GM18502 (cell line): ENCODE results near the gene ABLIM1.

Source experiments
- ATAC-seq: cut with Tn5 transposase; IDR thresholded peaks from one replicate; pipeline ENCODE4 v1.9.1; 2021; ENCODE audit warnings: mild to moderate bottlenecking; ENCODE audit not compliant: unreplicated experiment, poor library complexity

Gene ABLIM1

DNA sequence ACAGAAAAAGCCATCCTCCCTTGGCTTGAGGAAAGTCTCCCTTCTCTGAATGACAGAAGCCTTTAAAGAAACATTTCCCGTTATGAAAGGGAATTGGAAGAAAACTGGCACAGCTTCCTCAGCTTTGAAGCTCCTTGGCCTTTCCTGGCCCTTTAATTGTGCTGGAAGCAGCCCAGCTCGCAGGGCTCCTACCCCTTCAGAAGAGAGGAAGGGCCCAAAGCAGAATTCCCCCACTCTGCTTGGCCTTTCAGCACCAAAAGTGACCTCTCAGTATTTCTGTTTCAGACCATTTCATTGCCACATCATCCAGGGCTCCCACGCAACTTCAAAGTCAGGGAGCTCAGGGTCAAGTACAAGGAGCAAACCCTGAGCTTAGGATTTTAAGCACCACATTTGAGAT, 258.0 kb downstream of the ABLIM1 start:
- ATAC-seq: no peak

DNA sequence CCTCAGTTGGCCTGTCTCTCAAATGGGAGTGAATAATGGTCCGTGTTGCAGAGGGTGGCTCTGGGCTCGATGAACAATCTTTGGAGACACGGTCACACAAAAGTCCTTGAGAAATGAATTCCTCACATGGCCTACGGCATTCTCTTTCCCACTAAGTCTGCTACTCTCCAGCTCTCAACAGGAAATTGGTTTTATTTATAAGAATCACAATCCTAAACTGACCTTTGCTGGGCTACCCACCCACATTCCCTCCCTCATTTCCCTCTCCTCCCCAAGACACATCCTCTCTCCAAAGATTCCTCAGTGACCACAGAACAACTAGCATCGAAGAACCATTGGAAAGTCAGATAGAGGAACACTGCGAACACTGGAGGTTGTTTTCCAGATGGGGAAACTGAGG, 258.5 kb downstream of the ABLIM1 start:
- no peak for ATAC-seq

DNA sequence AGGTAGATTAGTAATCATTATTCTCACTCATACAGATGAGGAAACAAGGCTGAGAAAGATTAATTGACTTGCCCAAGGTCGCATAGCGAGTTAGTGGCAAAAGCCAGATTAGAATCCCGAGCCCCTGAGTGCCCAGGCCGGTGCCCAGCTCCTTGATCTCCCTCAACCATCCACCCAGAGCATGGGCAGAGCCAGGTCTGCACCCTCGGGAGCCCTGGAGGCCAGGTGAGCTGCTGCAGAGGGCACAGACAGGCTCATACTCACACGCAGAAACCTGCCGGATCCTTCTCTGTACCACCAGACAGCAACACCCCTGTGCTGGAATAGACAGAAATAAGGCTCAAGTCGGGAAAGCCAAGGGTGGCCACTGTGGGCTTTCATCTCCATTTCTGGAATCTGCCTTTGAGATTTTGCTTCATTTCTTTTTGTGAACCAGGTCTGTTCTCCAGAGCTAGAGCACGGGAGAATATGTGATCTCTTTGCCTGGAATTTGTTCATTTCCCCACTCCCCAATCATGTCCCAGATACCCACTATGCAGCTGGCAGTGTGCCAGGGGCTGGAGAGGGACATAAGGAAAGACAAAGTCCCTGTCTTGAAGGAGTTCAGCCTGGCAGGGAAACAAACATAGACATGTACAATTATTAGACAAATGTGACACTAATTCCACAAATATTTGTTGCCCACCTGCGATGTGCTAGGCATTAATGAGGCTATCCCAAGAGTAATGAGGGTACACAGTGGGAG, 259.3 kb downstream of the ABLIM1 start:
- no peak for ATAC-seq

DNA sequence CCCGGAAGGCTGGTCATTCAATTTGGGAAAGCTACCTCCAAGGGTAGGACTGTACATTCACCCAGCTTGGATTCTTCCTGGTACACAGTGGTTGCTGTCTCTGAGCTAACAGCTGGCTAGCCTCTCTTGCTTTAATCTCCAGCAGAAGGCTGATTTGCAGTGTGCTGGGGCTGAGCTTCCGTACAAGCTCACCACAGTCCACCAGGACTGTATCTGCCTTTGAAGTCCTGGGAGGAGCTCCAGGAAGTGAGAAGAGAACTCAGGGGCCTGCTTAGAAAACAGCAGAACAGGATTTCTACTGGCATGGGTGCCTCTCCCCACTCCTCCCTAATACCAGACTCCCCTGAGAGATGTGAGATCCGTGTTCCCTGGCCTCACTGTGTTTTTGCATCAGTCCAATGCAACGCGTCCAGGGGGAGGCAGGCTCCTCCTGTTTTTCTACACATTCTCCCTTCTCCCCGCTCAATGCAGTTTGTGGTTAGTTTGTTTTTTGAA, 260.4 kb downstream of the ABLIM1 start:
- ATAC-seq: no peak

DNA sequence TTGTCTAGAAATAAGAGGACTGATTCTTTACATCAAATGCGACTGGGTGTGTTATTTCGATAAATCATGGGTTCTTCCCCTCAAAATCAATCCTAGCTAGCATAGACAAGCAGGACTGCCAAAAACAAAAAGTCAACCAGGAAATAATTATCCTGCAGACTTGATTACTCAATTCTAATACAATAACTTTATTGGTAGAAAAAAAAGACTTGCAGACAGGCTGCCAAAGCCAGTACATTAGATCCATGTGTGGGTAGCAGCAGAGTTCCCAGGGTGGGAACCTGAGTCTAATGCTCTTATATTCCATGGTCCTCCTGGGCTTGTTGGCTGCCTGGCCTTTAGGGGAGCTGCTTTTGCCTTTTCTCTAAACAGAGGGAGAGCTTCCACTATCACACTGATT, 261.6 kb downstream of the ABLIM1 start:
- no peak for ATAC-seq

DNA sequence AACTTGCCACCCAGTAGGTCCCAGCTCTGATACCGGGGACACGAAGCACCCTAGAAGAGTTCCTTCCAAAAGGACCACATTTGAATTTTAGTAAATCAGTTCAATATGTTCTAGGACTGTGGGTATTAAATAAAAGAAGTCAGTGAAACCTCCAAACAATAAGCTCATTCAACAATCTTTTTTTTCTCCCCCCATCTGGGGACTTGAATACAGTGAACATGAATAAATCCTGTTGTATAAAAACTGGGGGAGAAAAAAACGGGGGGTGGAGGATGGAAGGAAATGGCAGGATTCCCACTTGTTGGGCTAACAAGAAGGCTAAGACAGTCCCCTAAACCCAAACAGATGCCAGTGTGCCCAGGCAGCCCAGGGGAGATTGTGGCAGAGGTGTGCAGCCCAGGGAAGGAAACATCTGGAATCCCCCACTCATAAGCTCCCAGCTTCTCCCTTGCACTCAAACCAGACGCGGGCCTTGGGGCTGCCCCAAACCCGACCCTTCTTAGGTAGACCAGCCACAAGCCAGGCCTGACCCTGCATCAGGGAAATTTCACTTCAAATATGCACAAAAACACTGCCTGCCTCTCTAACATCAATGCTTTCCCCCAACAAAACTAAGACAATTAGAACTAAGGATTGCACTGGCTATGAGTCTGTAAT, 262.6 kb downstream of the ABLIM1 start:
- ATAC-seq: no peak

DNA sequence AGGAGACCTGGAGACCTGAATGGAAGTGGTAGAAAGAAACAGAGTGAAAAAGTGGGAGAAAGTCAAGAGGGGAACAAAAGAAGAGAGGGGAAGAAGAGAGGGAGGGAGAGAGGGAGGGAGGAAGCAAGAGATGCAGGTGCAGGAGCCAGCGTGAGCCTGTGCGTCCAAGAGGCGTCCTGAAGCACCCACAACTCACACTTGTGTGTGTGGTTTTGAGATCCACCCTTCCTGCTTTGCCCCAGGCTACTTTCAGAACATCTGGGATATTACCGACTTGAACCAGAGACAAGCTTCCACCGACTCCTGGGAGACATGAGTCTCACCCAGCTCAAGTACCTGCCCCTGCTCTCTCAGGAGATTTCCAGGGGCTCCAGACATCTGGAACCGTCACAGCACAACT, 263.5 kb downstream of the ABLIM1 start:
- ATAC-seq: no peak

DNA sequence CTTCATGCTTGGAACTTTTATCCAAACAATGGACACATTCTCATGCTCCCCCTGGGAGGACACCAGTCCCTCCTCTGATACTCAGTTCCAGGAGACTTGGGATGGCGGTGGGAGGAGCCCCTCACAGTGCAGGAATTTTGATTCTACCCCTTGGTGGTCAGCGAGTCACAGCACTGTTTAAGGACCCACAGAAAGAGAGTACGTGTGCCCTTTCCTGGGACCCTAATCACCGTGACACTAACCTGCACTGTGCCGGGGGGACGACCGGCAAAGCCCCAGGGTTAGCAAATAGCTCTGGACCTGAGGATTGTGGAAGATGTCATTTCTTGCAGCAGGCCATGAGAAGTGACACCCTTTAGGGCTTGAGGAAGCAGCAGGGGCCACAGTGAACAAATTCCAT, 264.2 kb downstream of the ABLIM1 start:
- ATAC-seq: no peak

DNA sequence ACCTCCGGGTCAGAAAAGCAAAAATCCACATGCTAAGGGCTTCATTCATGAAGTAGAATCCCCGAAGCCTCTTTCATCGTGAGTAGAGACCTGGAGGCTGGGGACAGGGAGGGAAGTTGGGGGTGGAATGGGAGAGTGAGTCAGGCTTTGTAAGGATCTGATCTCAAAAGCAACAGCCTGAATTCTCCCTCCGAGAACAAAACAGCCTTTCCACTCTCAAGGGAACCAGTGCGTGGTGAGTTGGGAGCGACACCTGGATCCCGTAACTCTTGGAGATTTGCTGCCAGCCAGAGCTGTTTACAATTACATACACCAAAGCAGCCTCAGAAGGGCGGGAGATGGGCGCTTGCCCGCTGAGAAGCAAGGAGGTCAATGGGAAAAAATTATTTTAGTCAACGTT, 264.6 kb downstream of the ABLIM1 start:
- ATAC-seq: no peak

DNA sequence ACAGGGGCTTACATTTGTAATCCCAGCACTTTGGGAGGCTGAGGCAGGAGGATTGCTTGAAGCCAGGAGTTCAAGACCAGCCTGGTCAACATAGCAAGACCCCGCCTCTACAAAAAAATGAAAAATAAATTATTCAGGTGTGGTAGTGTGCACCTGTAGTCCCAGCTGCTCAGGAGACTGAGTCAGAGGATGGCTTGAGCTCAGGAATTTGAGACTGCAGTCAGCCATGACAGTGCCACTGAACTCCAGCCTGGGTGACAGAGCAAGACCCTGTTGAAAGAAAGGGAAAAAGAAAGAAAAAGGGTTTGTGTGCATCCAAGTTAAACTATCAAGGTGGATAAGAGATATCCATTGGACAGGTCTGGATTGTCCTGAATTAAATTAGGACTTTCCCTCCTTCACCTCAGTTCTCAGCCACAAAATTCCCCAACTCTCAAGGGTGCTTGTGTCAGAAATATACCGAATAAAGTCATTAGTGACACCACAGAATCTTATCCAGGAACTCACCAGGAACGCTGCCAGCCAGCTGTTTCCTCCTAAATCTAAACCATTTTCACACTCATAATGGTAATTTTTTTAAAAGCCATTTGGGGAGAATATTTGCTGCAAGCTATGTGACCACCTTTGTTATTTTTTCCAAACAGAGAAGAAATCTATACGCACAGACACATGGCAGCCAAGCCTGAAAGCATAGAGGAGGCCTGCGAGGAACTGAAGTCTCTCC, 265.8 kb downstream of the ABLIM1 start:
- ATAC-seq: no peak

DNA sequence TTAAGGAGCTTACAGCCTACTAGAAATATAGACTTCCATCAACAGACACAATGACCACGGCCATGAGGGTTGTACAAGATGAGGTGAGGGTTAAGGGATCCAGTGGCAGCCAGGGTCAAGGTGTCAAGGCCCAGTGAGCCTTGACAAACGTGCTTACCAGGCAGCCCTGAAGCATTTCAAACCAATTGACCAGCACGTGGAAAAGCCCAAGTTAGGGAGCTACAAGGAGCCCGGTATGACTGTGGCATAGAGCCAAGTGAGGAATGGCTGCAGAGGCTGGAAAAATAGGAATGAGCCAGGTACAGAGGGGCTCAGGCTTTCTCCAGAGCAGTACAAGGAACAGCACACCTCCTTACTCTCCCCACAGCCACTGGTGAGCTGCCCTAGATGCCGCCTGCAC, 266.5 kb downstream of the ABLIM1 start:
- ATAC-seq: no peak

DNA sequence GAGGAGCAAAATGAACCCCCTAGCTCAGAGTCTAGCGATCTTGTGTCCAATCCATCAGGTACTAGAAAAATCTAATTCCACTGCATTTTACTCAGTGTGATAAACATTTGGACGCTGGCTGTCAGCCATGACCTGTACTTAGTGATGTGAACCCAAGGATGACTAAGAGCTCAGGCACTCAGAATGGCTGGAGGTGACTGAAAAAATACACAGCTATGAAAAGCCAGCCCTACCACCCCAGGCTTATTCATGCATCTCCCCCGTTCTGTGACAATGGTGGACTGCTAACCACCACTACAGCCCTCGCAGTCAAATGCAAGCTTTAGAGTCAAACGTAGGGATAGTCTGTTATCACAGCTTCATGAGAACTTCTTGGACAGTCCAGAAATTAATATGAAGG, 268.6 kb downstream of the ABLIM1 start:
- no peak for ATAC-seq

DNA sequence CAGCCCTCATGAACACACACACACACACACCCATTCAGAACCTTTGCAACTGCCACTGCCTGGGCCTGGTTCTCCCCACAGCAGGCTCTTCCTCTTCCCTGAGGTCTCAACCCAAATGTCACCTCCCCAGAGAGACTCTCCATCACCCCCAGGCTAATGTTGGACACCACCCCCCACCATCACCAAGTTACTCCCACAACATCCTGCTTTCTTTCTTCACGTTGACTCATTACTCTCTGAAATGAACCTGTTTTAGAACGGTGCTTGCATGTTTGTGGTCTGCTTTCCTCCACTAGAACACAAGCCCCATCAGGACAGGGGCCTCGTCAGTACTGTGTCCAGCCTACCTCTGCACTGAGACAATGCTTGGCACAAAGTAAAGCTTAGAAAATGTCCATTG, 269.8 kb downstream of the ABLIM1 start:
- peak; percentile 88 for ATAC-seq

DNA sequence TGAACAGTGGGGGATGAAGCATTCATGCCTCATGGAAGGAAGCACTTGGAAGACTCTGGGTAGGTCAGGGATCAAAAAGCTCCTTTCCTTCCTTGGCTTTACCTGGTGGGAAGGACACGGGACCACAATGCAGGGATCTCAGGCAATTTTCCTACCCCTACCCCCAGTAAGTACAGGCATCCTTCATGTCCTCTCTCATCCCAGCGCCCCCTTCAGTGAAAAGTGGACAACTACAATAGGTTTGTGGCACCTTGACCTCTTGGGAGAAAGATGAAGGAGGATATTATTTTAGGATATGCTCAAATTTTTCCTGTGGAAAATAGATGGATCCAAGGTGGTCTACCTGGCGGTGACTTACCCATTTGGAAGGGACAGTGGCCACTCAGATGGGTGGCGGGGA, 270.3 kb downstream of the ABLIM1 start:
- no peak for ATAC-seq

DNA sequence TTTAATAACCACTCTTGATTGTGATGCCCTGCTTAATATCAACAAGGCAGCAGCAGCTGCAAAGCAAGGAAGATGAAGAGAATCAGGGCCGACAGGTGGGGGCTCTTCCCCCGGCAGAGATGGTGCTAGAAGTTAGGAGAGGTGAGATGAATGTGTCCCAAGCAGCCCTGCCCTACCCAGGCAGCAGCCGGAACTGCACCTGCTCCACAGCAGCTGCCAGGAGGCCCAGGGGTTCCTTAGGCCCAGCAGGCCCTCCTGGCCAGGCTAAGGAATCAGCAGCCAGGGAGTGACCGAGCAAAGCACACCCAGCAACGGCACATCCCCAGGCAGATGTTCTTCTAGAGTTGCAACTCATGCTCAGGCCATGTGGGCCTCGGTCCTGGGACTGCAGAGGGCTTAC, 271.6 kb downstream of the ABLIM1 start:
- no peak for ATAC-seq

DNA sequence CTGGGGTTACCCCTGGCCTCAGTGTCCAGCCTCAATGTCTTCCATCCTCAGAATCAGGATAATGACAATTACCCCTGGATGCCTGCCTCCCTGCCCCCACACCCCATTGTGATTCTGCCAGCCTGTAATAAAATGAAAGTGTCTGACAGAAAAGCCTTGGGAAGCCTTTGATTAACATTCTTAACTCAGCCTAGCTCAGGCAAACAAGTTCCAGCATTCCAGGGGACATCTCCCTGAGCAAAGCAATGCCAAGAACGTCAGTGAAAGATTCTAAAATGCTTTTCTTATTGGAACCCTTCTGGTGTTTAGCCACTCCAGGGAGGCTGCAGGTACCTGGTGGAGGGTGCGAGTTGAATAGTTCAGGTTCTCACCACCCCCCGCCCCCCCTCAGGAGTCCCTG, 272.5 kb downstream of the ABLIM1 start:
- ATAC-seq: no peak

DNA sequence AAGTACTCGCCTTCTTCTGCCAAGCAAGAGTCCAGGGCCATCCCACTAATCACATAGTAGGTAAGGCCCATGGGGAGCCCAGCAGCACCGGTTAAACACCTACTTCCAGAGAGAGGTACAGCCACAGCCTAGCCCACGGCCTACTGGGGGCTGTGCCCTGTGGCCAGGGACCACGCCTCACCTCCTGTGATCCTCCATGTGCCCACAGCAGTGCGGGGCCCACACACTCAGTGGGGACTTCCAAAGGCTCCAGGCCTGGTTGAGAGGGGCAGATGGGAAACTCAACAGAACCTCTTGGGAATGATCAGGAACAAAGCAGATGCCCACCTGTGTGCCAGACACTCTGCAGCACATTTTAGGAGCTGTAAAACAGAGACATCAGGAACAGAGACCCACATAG, 273.5 kb downstream of the ABLIM1 start:
- no peak for ATAC-seq

DNA sequence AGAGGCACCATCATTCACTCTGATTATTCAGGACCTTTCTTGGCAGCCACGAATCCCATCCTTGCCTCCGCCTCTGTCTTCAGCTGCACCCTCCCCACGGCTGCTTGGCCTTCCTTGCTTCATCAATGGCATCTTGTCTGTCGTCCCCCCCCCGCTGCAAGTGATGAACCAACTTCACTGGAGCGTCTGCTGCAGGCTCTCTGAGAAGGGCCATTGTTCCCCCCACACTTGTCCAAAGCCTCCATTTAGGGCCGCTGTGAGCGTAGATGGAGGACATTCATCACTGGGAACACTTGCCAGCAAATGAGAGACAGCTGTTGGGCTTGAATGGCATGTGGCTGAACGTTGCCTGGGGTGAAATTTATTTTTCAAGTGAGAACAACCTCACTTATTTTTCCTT, 273.9 kb downstream of the ABLIM1 start:
- ATAC-seq: no peak
